ENCODE measurements around the gene NFKBIA.

NFKBIA gene

GRCh38 chr14:35412272-35413056 lies 7.9 kb upstream of the NFKBIA start:
- DNase-seq: no peak
- in situ Hi-C loops (cut with MboI; ENCODE audit: low pct_unique_long_range_greater_than_20kb, low sequenced_read_pairs): loop anchor here (10.0 to 25.0 kb wide), 3 partner anchors 175 to 750 kb away; no protein-coding TSS in a partner anchor

- in situ Hi-C loops (cut with MboI; ENCODE audit: low pct_unique_long_range_greater_than_20kb, low sequenced_read_pairs): loop anchor here (10.0 to 25.0 kb wide), 3 partner anchors 174 to 749 kb away; no protein-coding TSS in a partner anchor
- no peak for DNase-seq
Measured at GRCh38 chr14:35410858-35411257, 6.3 kb upstream of the NFKBIA start.

DNA sequence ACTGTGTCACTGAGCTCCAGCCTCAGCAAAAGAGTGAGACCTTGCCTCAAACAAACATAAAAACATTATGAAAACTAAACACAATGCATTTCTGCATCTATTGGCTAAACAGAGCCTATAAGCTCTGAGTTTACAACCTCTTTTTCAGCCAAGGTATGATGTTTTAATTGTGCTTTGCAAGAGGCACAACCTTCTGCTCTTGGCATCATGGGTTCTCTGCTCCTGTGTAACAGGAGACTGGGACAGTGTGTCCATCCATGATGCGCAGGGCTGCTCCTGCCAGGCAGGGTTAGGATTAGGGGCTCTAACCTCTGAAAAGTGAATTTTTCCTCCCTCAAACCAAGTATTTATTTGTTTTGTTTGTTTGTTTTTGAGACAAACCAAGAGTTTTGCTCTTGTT lies 5.0 kb upstream of the NFKBIA start:
- in situ Hi-C loops (cut with MboI; ENCODE audit: low pct_unique_long_range_greater_than_20kb, low sequenced_read_pairs): loop anchor here (25.0 kb wide), 2 partner anchors 172 to 747 kb away; no protein-coding TSS in a partner anchor
- no peak for DNase-seq

DNA sequence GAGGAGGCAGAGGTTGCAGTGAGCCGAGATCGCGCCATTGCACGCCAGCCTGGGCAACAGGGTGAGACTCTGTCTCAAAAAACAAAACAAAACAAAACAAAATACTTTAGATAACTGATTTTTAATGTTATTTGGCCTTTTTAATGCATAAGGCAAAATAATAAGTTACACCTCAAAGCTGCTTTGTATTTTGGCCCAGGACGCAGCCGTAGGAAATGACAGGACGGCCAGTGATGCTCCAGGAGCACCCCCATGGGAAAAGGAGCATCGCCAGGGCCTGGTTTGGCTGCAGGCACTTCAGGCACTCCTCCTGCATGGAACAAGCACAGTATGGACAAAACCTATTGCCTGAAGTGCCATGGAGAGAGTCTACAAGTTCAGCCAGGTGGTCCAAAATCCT lies 3.5 kb upstream of the NFKBIA start:
- in situ Hi-C loops (cut with MboI; ENCODE audit: low pct_unique_long_range_greater_than_20kb, low sequenced_read_pairs): loop anchor here (25.0 kb wide), 2 partner anchors 171 to 746 kb away; no protein-coding TSS in a partner anchor

GRCh38 chr14:35407306-35407630 lies 2.7 kb upstream of the NFKBIA start:
- no peak for DNase-seq
- in situ Hi-C loops (cut with MboI; ENCODE audit: low pct_unique_long_range_greater_than_20kb, low sequenced_read_pairs): loop anchor here (25.0 kb wide), 2 partner anchors 170 to 745 kb away; no protein-coding TSS in a partner anchor

More for the DNA sequence above, 3.5 kb upstream of the NFKBIA start:
- no peak for DNase-seq

DNA sequence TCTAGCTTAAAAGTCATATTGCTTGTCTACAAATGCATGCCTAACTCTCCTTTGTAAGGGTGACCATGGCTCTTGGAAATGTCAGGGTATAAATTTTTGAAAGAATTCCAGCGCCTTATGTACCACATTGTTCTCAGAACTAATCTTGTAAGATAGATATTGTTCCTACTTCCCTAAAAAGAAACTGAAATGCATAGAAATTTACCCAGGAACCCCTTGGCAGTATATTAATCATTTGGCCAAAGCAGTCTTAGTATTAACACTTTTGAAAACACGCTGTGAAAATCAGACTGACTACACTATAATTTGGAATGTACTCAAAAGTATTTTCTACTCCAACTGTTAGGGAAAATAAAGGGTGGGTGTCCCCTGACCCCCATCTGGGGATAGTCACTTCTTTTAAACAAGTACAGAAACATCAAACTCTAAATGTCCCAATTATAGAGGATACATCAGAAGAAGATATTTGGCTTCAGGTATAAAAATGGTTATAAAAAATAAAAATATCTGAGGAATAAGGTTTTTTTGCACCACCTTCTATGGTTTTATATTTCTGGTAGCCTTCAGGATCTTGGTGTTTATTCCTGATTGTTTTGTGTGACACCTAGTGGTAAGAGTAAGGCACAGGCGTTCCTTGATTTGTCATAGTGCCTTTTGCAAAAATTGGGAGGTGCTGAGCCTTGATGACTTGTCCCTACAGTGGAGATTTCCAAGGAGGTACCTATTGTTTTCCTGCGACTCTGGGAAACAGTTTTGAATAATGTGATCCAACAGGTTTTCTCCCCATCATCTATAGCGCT lies 2.2 kb upstream of the NFKBIA start:
- in situ Hi-C loops (cut with MboI; ENCODE audit: low pct_unique_long_range_greater_than_20kb, low sequenced_read_pairs): loop anchor here (25.0 kb wide), 2 partner anchors 169 to 744 kb away; no protein-coding TSS in a partner anchor

GRCh38 chr14:35406090-35406489 lies 1.5 kb upstream of the NFKBIA start:
- in situ Hi-C loops (cut with MboI; ENCODE audit: low pct_unique_long_range_greater_than_20kb, low sequenced_read_pairs): loop anchor here (25.0 kb wide), 2 partner anchors 169 to 744 kb away; no protein-coding TSS in a partner anchor
- DNase-seq: no peak

More for the DNA sequence above, 2.2 kb upstream of the NFKBIA start:
- DNase-seq: peak; percentile 79

- no peak for DNase-seq
Measured at GRCh38 chr14:35405304-35405996, 901 bp upstream of the NFKBIA start.

GRCh38 chr14:35403603-35404448 lies 723 bp downstream of the NFKBIA start:
- DNase-seq: peak; percentile 82
- in situ Hi-C loops (cut with MboI; ENCODE audit: low pct_unique_long_range_greater_than_20kb, low sequenced_read_pairs): loop anchor here (25.0 kb wide), 2 partner anchors 167 to 742 kb away; no protein-coding TSS in a partner anchor

More at GRCh38 chr14:35405304-35405996, 901 bp upstream of the NFKBIA start:
- in situ Hi-C loops (cut with MboI; ENCODE audit: low pct_unique_long_range_greater_than_20kb, low sequenced_read_pairs): loop anchor here (25.0 kb wide), 2 partner anchors 168 to 743 kb away; no protein-coding TSS in a partner anchor

DNA sequence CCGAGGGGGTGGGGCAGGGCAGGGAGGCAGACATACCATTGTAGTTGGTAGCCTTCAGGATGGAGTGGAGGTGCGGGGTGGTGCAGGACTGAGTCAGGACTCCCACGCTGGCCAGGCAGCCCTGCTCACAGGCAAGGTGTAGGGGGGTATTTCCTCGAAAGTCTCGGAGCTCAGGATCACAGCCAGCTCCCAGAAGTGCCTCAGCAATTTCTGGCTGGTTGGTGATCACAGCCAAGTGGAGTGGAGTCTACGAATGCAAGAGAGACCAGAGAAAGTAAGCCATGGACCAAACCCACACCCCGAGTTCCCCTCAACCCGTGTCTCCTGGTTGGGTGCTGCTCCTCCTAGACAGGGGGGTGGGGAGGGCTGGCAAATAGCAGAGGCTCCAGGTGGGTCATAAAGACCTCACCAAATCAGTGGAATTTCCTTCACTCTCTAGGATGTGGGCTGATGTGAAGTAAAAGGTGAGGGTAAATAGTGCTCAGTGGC lies 1.4 kb downstream of the NFKBIA start:
- in situ Hi-C loops (cut with MboI; ENCODE audit: low pct_unique_long_range_greater_than_20kb, low sequenced_read_pairs): loop anchor here (25.0 kb wide), 2 partner anchors 166 to 741 kb away; no protein-coding TSS in a partner anchor
- no peak for DNase-seq

- DNase-seq: no peak
- in situ Hi-C loops (cut with MboI; ENCODE audit: low pct_unique_long_range_greater_than_20kb, low sequenced_read_pairs): loop anchor here (25.0 kb wide), 2 partner anchors 165 to 740 kb away; no protein-coding TSS in a partner anchor
Measured at GRCh38 chr14:35402323-35403113, 2.0 kb downstream of the NFKBIA start.

DNA sequence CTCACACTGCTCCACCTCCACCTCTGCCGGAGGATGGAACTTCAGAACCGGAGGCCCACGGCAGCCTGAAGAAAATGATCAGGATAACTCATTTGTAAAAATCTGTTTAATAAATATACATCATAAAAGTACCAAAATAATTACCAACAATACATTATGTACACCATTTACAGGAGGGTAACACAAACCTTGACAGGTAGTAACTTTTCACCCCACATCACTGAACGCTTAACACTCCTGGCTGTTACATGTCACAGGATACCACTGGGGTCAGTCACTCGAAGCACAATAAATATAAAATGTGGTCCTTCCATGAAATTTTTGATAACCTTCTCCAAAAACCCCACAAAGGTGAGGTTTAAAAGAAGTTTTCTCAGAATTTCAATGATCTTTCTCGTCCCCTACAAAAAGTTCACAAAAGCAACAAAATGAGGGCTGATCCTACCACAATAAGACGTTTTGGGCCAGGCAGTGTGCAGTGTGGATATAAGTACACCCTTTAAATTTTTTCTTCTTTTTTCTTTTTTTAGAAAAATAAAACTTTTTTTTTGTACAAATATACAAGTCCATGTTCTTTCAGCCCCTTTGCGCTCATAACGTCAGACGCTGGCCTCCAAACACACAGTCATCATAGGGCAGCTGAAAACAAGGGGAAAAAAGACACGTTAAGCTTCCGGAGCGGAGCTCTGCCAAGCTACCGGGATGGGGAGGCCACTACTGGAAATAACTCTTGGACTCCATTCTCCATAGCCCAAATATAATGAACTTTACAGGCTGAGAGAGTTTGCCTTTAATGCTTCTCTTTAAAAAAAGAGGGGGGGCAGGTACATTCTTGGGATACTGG lies 2.9 kb downstream of the NFKBIA start:
- no peak for DNase-seq
- in situ Hi-C loops (cut with MboI; ENCODE audit: low pct_unique_long_range_greater_than_20kb, low sequenced_read_pairs): loop anchor here (25.0 kb wide), 2 partner anchors 164 to 739 kb away; no protein-coding TSS in a partner anchor

DNA sequence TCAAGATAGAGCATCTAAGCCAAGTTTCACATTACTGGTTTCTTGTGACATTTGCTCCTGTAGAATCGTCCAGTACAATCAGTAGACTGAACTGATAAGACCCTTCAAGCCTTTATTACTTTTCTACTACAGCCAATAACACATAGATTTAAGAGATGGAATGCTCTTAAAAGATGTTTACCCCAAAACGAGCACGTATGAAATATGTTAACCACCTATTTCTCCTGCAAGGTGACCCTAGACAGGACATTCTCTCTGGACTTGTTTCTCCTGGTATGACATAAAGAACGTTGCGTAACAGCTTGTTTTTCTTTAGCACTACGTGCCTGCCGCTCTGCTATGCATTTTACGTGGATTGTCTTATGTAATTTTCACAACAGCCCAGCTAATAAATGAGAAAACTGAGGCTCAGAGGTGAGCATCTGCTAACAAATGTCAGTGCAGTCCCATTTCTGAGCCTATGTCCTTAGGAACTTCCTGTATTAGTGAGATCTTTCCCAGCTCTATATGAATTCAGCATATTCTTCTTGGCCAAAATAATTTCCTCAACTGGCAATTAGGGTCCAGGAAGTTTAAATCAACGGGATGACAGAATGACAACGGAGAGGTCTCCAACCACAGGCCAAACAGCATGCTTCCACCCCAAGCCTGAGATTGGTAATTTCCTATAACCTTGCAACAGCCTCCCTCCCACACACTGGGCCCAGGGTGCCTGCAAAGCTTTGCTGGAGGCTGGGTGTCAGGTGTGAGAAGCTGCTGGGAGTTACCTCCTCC lies 3.7 kb downstream of the NFKBIA start:
- DNase-seq: peak; percentile 69
- in situ Hi-C loops (cut with MboI; ENCODE audit: low pct_unique_long_range_greater_than_20kb, low sequenced_read_pairs): loop anchor here (25.0 kb wide), 2 partner anchors 164 to 739 kb away; no protein-coding TSS in a partner anchor

- in situ Hi-C loops (cut with MboI; ENCODE audit: low pct_unique_long_range_greater_than_20kb, low sequenced_read_pairs): no loop called here
Measured at GRCh38 chr14:35399083-35399937, 5.2 kb downstream of the NFKBIA start.

More at GRCh38 chr14:35399083-35399937, 5.2 kb downstream of the NFKBIA start:
- DNase-seq: no peak

Data from KBM-7 (cell line).